GM10847 (cell line): Measurements from ENCODE around the gene LDAF1.

Experiments used
- POLR2A ChIP-seq: IDR thresholded peaks from 2 replicates; pipeline ENCODE4 v1.6.1; 2011; ENCODE audit not compliant: insufficient read length; ENCODE audit errors: extremely low read depth

LDAF1 gene

GRCh38 chr16:21158208-21159110 is at the start of gene LDAF1:
Gene LDAF1, plus strand, starts transcription at chr16:21158674. Its CDS starts 2,509 bp downstream, at chr16:21161183.
- TF ChIP-seq POLR2A: peak; percentile 36

- TF ChIP-seq POLR2A: no peak
Observed at GRCh38 chr16:21116148-21116693, 42.3 kb upstream of the LDAF1 start.

- TF ChIP-seq POLR2A: no peak
Observed at GRCh38 chr16:21117567-21117966, 40.9 kb upstream of the LDAF1 start.

- no peak for TF ChIP-seq POLR2A
Observed at GRCh38 chr16:21120976-21121520, 37.4 kb upstream of the LDAF1 start.

GRCh38 chr16:21125191-21125590 is 33.3 kb upstream of the LDAF1 start:
- no peak for TF ChIP-seq POLR2A

- TF ChIP-seq POLR2A: no peak
Observed at GRCh38 chr16:21126518-21126917, 32.0 kb upstream of the LDAF1 start.

- no peak for TF ChIP-seq POLR2A
Observed at GRCh38 chr16:21128991-21129390, 29.5 kb upstream of the LDAF1 start.

GRCh38 chr16:21130811-21131210 is 27.7 kb upstream of the LDAF1 start:
- TF ChIP-seq POLR2A: no peak

GRCh38 chr16:21134053-21134452 is 24.4 kb upstream of the LDAF1 start:
- no peak for TF ChIP-seq POLR2A

GRCh38 chr16:21145738-21146137 is 12.7 kb upstream of the LDAF1 start:
- TF ChIP-seq POLR2A: no peak

- no peak for TF ChIP-seq POLR2A
Observed at GRCh38 chr16:21150375-21151001, 8.0 kb upstream of the LDAF1 start, which contains the start of gene DNAH3. Gene DNAH3, minus strand, starts transcription at chr16:21150846. Its CDS starts 527 bp downstream, at chr16:21150319.

GRCh38 chr16:21156767-21157467 is 1.6 kb upstream of the LDAF1 start:
- TF ChIP-seq POLR2A: no peak

GRCh38 chr16:21157632-21158031 is 842 bp upstream of the LDAF1 start:
- no peak for TF ChIP-seq POLR2A

- no peak for TF ChIP-seq POLR2A
Observed at GRCh38 chr16:21159281-21159951, 942 bp downstream of the LDAF1 start.
